DOHH2 (cell line): ENCODE measurements around the gene MYO5A.
A peak's percentile ranks its signal among the peaks of the same experiment; 100 is the strongest.

Experiments used
- H3F3A ChIP-seq: fragments of 200-600 bp; sonication (generic), shearing (Covaris generic); 2 replicates; pipeline ENCODE4 v1.6.0; 2016; ENCODE audit warnings: antibody characterized with exemption, mild to moderate bottlenecking; ENCODE audit not compliant: control insufficient read depth, insufficient read depth
- H3K27ac ChIP-seq: fragments of 200-600 bp; sonication (generic); 2 replicates; pipeline ENCODE4 v1.5.1; 2014; ENCODE audit warnings: low read depth, mild to moderate bottlenecking, low read length, moderate library complexity
- H3K27me3 ChIP-seq: fragments of 200-600 bp; sonication (generic); 2 replicates; pipeline ENCODE4 v1.6.1; 2014; ENCODE audit warnings: mild to moderate bottlenecking, low read length, mixed read lengths; ENCODE audit not compliant: control insufficient read depth
- H3K36me3 ChIP-seq: fragments of 200-600 bp; sonication (generic); 2 replicates; pipeline ENCODE4 v1.6.1; 2014; ENCODE audit warnings: mild to moderate bottlenecking, low read length, moderate library complexity, mixed read lengths; ENCODE audit not compliant: control insufficient read depth
- H3K4me1 ChIP-seq: fragments of 200-600 bp; sonication (generic); 2 replicates; pipeline ENCODE4 v1.6.1; 2014; ENCODE audit warnings: mild to moderate bottlenecking, low read length, mixed read lengths; ENCODE audit not compliant: control insufficient read depth
- H3K4me2 ChIP-seq: fragments of 200-600 bp; sonication (generic); 2 replicates; pipeline ENCODE4 v1.6.0; 2014; ENCODE audit warnings: mild to moderate bottlenecking, low read length, moderate library complexity
- H3K4me3 ChIP-seq: fragments of 200-600 bp; sonication (generic); 2 replicates; pipeline ENCODE4 v1.5.1; 2014; ENCODE audit warnings: mild to moderate bottlenecking, low read length, mixed read lengths
- H3K79me2 ChIP-seq: fragments of 200-600 bp; sonication (generic); 2 replicates; pipeline ENCODE4 v1.6.1; 2014; ENCODE audit warnings: mild to moderate bottlenecking, low read length, mixed read lengths; ENCODE audit not compliant: control insufficient read depth
- H3K9me2 ChIP-seq: fragments of 200-600 bp; sonication (generic); replicated peaks from 2 replicates; pipeline ENCODE4 v1.6.1; 2014; ENCODE audit warnings: mild to moderate bottlenecking, low read length, mixed read lengths; ENCODE audit not compliant: control insufficient read depth
- H3K9me3 ChIP-seq: fragments of 200-600 bp; sonication (generic); 2 replicates; pipeline ENCODE4 v1.6.1; 2014; ENCODE audit warnings: antibody characterized with exemption, low read length, mixed read lengths; ENCODE audit not compliant: control insufficient read depth, insufficient read depth
- H4K20me1 ChIP-seq: fragments of 200-600 bp; sonication (generic); 2 replicates; pipeline ENCODE4 v1.6.0; 2014; ENCODE audit warnings: low read depth, mild to moderate bottlenecking, antibody characterized with exemption, low read length, moderate library complexity; ENCODE audit not compliant: control insufficient read depth, insufficient read depth
- EZH2phosphoT487 ChIP-seq: fragments of 200-600 bp; sonication (generic); IDR thresholded peaks from 2 replicates; pipeline ENCODE4 v1.6.1; 2017; ENCODE audit warnings: borderline replicate concordance, mild to moderate bottlenecking, antibody characterized with exemption, low read length, moderate library complexity, mixed read lengths
- TF ChIP-seq, protein P1 (sequence below): fragments of 200-600 bp; sonication (generic); IDR thresholded peaks from one replicate; pipeline ENCODE4 v1.5.1; 2014; ENCODE audit warnings: antibody characterized with exemption, mild to moderate bottlenecking, low read depth, low read length; ENCODE audit not compliant: poor library complexity, severe bottlenecking

MYO5A gene

DNA sequence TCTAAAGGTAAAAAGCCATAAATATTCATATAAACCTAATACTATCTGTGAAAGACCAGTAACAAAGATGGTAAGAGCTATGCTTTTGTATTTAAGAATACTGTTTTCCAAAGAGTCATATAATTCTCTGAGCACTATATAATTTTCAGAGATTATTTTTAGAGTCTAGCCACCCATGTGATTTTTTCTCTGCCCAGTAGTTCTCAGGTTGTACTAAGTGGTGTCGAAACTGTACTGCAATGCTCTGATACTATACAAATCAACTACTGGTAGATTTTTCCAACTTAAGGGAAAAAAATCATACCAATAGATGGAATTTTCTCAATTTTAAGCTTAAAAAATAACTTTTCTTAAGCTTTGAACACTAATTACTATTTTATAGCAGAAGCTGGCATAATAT is 104.8 kb downstream of the MYO5A start:
- no peak overlapping the region for H3K27ac ChIP-seq
- no peak overlapping the region for H3K4me2 ChIP-seq
- TF ChIP-seq EZH2phosphoT487 = no peak
- TF ChIP-seq, protein P1, sequence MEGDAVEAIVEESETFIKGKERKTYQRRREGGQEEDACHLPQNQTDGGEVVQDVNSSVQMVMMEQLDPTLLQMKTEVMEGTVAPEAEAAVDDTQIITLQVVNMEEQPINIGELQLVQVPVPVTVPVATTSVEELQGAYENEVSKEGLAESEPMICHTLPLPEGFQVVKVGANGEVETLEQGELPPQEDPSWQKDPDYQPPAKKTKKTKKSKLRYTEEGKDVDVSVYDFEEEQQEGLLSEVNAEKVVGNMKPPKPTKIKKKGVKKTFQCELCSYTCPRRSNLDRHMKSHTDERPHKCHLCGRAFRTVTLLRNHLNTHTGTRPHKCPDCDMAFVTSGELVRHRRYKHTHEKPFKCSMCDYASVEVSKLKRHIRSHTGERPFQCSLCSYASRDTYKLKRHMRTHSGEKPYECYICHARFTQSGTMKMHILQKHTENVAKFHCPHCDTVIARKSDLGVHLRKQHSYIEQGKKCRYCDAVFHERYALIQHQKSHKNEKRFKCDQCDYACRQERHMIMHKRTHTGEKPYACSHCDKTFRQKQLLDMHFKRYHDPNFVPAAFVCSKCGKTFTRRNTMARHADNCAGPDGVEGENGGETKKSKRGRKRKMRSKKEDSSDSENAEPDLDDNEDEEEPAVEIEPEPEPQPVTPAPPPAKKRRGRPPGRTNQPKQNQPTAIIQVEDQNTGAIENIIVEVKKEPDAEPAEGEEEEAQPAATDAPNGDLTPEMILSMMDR = no peak
- H3K79me2 ChIP-seq = no peaks in the 10 kb centered on the region
- no peaks in the 10 kb centered on the region for H4K20me1 ChIP-seq
- no peaks in the 10 kb centered on the region for H3K9me3 ChIP-seq
- H3F3A ChIP-seq = no peaks in the 10 kb centered on the region
- no peaks in the 10 kb centered on the region for H3K9me2 ChIP-seq
- H3K36me3 ChIP-seq = no peaks in the 10 kb centered on the region
- H3K27me3 ChIP-seq = no peaks in the 10 kb centered on the region
- H3K4me1 ChIP-seq = peaks cover 17% of the 10 kb centered on the region
- H3K4me3 ChIP-seq = no peak overlapping the region

- no peaks in the 10 kb centered on the region for H3K79me2 ChIP-seq
- no peaks in the 10 kb centered on the region for H3K9me3 ChIP-seq
- no peaks in the 10 kb centered on the region for H4K20me1 ChIP-seq
- H3F3A ChIP-seq = no peaks in the 10 kb centered on the region
- H3K27me3 ChIP-seq = no peaks in the 10 kb centered on the region
- TF ChIP-seq, protein P1 = no peak
- TF ChIP-seq EZH2phosphoT487 = no peak
- peaks cover 12% of the 10 kb centered on the region for H3K4me1 ChIP-seq
- H3K36me3 ChIP-seq = no peaks in the 10 kb centered on the region
- no peak overlapping the region for H3K4me2 ChIP-seq
- H3K9me2 ChIP-seq = no peaks in the 10 kb centered on the region
- no peak overlapping the region for H3K27ac ChIP-seq
- no peak overlapping the region for H3K4me3 ChIP-seq
Observed at GRCh38 chr15:52422001-52422400, 106.7 kb downstream of the MYO5A start.

- Histone ChIP-seq H3K79me2 (no peaks in the 10 kb centered on the region), H4K20me1 (no peaks in the 10 kb centered on the region), H3K27ac (no peak overlapping the region)
Observed at GRCh38 chr15:52421029-52421428, 107.7 kb downstream of the MYO5A start.

More at GRCh38 chr15:52421029-52421428, 107.7 kb downstream of the MYO5A start:
- Histone ChIP-seq H3K4me2 (peak overlapping the region; percentile 18; the same call in 1 of the 2 replicates), H3K4me1 (peaks cover 12% of the 10 kb centered on the region), H3K9me2 (no peaks in the 10 kb centered on the region), H3K4me3 (no peak overlapping the region), H3F3A (no peaks in the 10 kb centered on the region), H3K9me3 (no peaks in the 10 kb centered on the region), H3K36me3 (no peaks in the 10 kb centered on the region), H3K27me3 (no peaks in the 10 kb centered on the region)
- TF ChIP-seq EZH2phosphoT487 = no peak
- TF ChIP-seq, protein P1 = no peak
